GM23338 (cell line): ENCODE results near the gene KRT17.

Source experiments
- EZH2 ChIP-seq: fragments of 200-600 bp; sonication (generic); IDR thresholded peaks from one replicate; pipeline ENCODE4 v1.8.0; 2017; ENCODE audit warnings: antibody characterized with exemption, mild to moderate bottlenecking, low read depth; ENCODE audit not compliant: unreplicated experiment
- EZH2phosphoT487 ChIP-seq: fragments of 200-600 bp; sonication (generic); IDR thresholded peaks from one replicate; pipeline ENCODE4 v1.8.1; 2018; ENCODE audit warnings: antibody characterized with exemption; ENCODE audit not compliant: unreplicated experiment
- POLR2AphosphoS5 ChIP-seq: IDR thresholded peaks from 2 replicates; pipeline ENCODE4 v1.6.1; 2016; ENCODE audit warnings: antibody characterized with exemption, low read depth
- ZNF114 ChIP-seq: fragments of 250-450 bp; sonication (Bioruptor Pico); IDR thresholded peaks from 2 replicates; pipeline ENCODE4 v1.5.0; 2020; ENCODE audit warnings: mild to moderate bottlenecking, moderate library complexity
- ZNF331 ChIP-seq: fragments of 250-450 bp; sonication (Bioruptor Pico); IDR thresholded peaks from 2 replicates; pipeline ENCODE4 v1.5.0; 2020; ENCODE audit warnings: low read depth, mild to moderate bottlenecking, moderate library complexity
- TF ChIP-seq, protein P1 (sequence below), 2 experiments: fragments of 200-600 bp in 1 of 2; sonication (generic) in 1 of 2; conservative IDR thresholded peaks; 2 replicates each; pipeline versions ENCODE4 v1.5.1 to v1.6.1; 2016 to 2017; ENCODE audit warnings: antibody characterized with exemption in 2 of 2, low read depth in 2 of 2, mild to moderate bottlenecking in 2 of 2, moderate library complexity in 1 of 2
- TF ChIP-seq, protein P2 (sequence below): IDR thresholded peaks from one replicate; pipeline ENCODE4 v1.6.1; 2018; ENCODE audit warnings: antibody characterized with exemption; ENCODE audit not compliant: unreplicated experiment

DNA sequence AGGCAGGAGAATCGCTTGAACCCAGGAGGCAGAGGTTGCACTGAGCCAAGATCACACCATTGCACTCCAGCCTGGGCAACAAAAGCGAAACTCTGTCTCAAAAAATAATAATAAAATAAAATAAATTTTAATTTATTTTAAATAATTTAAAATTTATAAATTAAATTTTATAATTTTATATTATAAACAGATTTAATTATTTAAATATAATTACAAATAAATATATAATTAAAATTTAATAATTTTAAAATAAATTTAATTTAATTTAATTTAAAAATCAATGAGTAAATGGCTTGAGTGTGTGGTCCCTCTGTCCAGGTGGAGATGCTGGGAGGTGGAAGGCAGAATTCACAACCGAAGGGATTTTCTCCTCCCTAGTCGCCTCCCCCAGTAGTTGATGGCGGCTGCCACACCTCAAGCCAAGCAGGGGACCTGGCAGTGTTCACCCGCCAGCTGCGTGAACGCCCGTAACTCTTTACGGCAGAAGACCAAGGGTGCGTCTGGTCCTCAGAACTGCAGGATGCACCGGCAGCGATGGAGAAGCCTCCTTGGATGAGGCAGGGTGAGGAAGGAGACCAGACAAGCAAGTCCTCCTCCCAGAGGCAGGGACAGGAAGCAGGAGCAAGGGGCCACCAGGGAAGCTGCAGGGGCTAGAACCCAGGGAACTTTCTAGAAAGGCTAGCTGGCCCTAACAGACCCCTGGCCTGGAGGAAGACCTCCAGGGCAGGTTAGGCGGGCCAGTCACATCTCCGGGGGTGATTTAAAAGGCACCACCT, 22.9 kb upstream of the KRT17 start:
- TF ChIP-seq EZH2 = no peak
- TF ChIP-seq, protein P1, sequence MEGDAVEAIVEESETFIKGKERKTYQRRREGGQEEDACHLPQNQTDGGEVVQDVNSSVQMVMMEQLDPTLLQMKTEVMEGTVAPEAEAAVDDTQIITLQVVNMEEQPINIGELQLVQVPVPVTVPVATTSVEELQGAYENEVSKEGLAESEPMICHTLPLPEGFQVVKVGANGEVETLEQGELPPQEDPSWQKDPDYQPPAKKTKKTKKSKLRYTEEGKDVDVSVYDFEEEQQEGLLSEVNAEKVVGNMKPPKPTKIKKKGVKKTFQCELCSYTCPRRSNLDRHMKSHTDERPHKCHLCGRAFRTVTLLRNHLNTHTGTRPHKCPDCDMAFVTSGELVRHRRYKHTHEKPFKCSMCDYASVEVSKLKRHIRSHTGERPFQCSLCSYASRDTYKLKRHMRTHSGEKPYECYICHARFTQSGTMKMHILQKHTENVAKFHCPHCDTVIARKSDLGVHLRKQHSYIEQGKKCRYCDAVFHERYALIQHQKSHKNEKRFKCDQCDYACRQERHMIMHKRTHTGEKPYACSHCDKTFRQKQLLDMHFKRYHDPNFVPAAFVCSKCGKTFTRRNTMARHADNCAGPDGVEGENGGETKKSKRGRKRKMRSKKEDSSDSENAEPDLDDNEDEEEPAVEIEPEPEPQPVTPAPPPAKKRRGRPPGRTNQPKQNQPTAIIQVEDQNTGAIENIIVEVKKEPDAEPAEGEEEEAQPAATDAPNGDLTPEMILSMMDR (conservative IDR thresholded peaks at IDR 0.05; ENCODE audit: low read depth in 2 of 2) = no peak
- TF ChIP-seq, protein P2, sequence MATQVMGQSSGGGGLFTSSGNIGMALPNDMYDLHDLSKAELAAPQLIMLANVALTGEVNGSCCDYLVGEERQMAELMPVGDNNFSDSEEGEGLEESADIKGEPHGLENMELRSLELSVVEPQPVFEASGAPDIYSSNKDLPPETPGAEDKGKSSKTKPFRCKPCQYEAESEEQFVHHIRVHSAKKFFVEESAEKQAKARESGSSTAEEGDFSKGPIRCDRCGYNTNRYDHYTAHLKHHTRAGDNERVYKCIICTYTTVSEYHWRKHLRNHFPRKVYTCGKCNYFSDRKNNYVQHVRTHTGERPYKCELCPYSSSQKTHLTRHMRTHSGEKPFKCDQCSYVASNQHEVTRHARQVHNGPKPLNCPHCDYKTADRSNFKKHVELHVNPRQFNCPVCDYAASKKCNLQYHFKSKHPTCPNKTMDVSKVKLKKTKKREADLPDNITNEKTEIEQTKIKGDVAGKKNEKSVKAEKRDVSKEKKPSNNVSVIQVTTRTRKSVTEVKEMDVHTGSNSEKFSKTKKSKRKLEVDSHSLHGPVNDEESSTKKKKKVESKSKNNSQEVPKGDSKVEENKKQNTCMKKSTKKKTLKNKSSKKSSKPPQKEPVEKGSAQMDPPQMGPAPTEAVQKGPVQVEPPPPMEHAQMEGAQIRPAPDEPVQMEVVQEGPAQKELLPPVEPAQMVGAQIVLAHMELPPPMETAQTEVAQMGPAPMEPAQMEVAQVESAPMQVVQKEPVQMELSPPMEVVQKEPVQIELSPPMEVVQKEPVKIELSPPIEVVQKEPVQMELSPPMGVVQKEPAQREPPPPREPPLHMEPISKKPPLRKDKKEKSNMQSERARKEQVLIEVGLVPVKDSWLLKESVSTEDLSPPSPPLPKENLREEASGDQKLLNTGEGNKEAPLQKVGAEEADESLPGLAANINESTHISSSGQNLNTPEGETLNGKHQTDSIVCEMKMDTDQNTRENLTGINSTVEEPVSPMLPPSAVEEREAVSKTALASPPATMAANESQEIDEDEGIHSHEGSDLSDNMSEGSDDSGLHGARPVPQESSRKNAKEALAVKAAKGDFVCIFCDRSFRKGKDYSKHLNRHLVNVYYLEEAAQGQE = no peak
- TF ChIP-seq ZNF331 (CRISPR knock-in tag) = no peak
- TF ChIP-seq EZH2phosphoT487 = no peak
- no peak for TF ChIP-seq POLR2AphosphoS5
- TF ChIP-seq ZNF114 (CRISPR knock-in tag) = no peak
